GM18511 (cell line): ENCODE measurements around the gene GRIA4.
"Not testable (repeated sequence)": the region's sequence is repeated elsewhere in the genome, so short reads cannot be mapped to it uniquely, and the experiment has no call there.

Source experiments
- ATAC-seq: cut with Tn5 transposase; IDR thresholded peaks from one replicate; pipeline ENCODE4 v1.9.1; 2021; ENCODE audit warnings: mild to moderate bottlenecking, moderate library complexity; ENCODE audit not compliant: unreplicated experiment

The GRIA4 gene

GRCh38 chr11:105986554-105986953 lies 376.7 kb downstream of the GRIA4 start:
- peak; percentile 80 for ATAC-seq

GRCh38 chr11:105988197-105988596 lies 378.3 kb downstream of the GRIA4 start:
- no peak for ATAC-seq

- no peak for ATAC-seq
These were observed 379.3 kb downstream of the GRIA4 start for GRCh38 chr11:105989124-105989523.

- ATAC-seq: no peak
These were observed 382.0 kb downstream of the GRIA4 start for GRCh38 chr11:105991888-105992287.

- peak; percentile 44 for ATAC-seq
These were observed 391.6 kb downstream of the GRIA4 start for GRCh38 chr11:106001304-106002012.

- ATAC-seq: not testable (repeated sequence)
These were observed 393.2 kb downstream of the GRIA4 start for GRCh38 chr11:106003094-106003493.

GRCh38 chr11:106011481-106011880 lies 401.6 kb downstream of the GRIA4 start:
- ATAC-seq: no peak

- no peak for ATAC-seq
These were observed 402.9 kb downstream of the GRIA4 start for GRCh38 chr11:106012744-106013143.

GRCh38 chr11:106014035-106014434 lies 404.2 kb downstream of the GRIA4 start:
- ATAC-seq: no peak

GRCh38 chr11:106014620-106015019 lies 404.7 kb downstream of the GRIA4 start:
- ATAC-seq: no peak

GRCh38 chr11:106015066-106015465 lies 405.2 kb downstream of the GRIA4 start:
- ATAC-seq: no peak

- no peak for ATAC-seq
These were observed 407.2 kb downstream of the GRIA4 start for GRCh38 chr11:106017093-106017492.

GRCh38 chr11:106021181-106021966 lies 411.5 kb downstream of the GRIA4 start:
- peak; percentile 22 for ATAC-seq

GRCh38 chr11:106021967-106022794 lies 412.3 kb downstream of the GRIA4 start, which contains the start of gene MSANTD4:
Gene MSANTD4 (minus strand): TSS chr11:106022240. CDS start chr11:106010917, 11,323 bp downstream.
- peak; percentile 97 for ATAC-seq

GRCh38 chr11:106022795-106023275 lies 413.0 kb downstream of the GRIA4 start:
- no peak for ATAC-seq

- no peak for ATAC-seq
These were observed 420.7 kb downstream of the GRIA4 start for GRCh38 chr11:106030609-106031008.

GRCh38 chr11:106031202-106031810 lies 421.4 kb downstream of the GRIA4 start:
- no peak for ATAC-seq
